ENCODE results near the gene CNOT11.
"Not testable (repeated sequence)": the region's sequence is repeated elsewhere in the genome, so short reads cannot be mapped to it uniquely, and the experiment has no call there.

CNOT11 gene

GRCh38 chr2:101252408-101253012 is at the start of gene CNOT11:
TSS of gene CNOT11 (plus strand) at chr2:101252886. CDS start at chr2:101252965, 79 bp downstream.
- peak; percentile 96 for DNase-seq (ENCODE audit: low spot score)

GRCh38 chr2:101204400-101205115 is 48.1 kb upstream of the CNOT11 start:
- DNase-seq (ENCODE audit: low spot score): no peak

- peak; percentile 76 for DNase-seq (ENCODE audit: low spot score)
These were observed 46.9 kb upstream of the CNOT11 start for GRCh38 chr2:101205521-101206479.

GRCh38 chr2:101208830-101209229 is 43.9 kb upstream of the CNOT11 start:
- DNase-seq (ENCODE audit: low spot score): no peak

- DNase-seq (ENCODE audit: low spot score): no peak
These were observed 33.4 kb upstream of the CNOT11 start for GRCh38 chr2:101219246-101219645.

- DNase-seq (ENCODE audit: low spot score): not testable (repeated sequence)
These were observed 32.6 kb upstream of the CNOT11 start for GRCh38 chr2:101220091-101220490.

- no peak for DNase-seq (ENCODE audit: low spot score)
These were observed 28.9 kb upstream of the CNOT11 start for GRCh38 chr2:101223814-101224231.

GRCh38 chr2:101230541-101231001 is 22.1 kb upstream of the CNOT11 start:
- no peak for DNase-seq (ENCODE audit: low spot score)

- no peak for DNase-seq (ENCODE audit: low spot score)
These were observed 21.4 kb upstream of the CNOT11 start for GRCh38 chr2:101231240-101231639.

- no peak for DNase-seq (ENCODE audit: low spot score)
These were observed 20.6 kb upstream of the CNOT11 start for GRCh38 chr2:101231937-101232730.

GRCh38 chr2:101232770-101233169 is 19.9 kb upstream of the CNOT11 start:
- no peak for DNase-seq (ENCODE audit: low spot score)

GRCh38 chr2:101234169-101234938 is 18.3 kb upstream of the CNOT11 start:
- DNase-seq (ENCODE audit: low spot score): no peak

GRCh38 chr2:101235956-101236355 is 16.7 kb upstream of the CNOT11 start:
- not testable (repeated sequence) for DNase-seq (ENCODE audit: low spot score)

GRCh38 chr2:101237944-101238343 is 14.7 kb upstream of the CNOT11 start:
- not testable (repeated sequence) for DNase-seq (ENCODE audit: low spot score)

- DNase-seq (ENCODE audit: low spot score): no peak
These were observed 13.5 kb upstream of the CNOT11 start for GRCh38 chr2:101238930-101239759.

- not testable (repeated sequence) for DNase-seq (ENCODE audit: low spot score)
These were observed 12.9 kb upstream of the CNOT11 start for GRCh38 chr2:101239760-101240118.

GRCh38 chr2:101240694-101241093 is 12.0 kb upstream of the CNOT11 start:
- not testable (repeated sequence) for DNase-seq (ENCODE audit: low spot score)

GRCh38 chr2:101241158-101241557 is 11.5 kb upstream of the CNOT11 start:
- no peak for DNase-seq (ENCODE audit: low spot score)

- DNase-seq (ENCODE audit: low spot score): not testable (repeated sequence)
These were observed 8.3 kb upstream of the CNOT11 start for GRCh38 chr2:101244373-101244772.

- DNase-seq (ENCODE audit: low spot score): not testable (repeated sequence)
These were observed 7.8 kb upstream of the CNOT11 start for GRCh38 chr2:101244899-101245298.

Measured in COLO829 (cell line).